ENCODE measurements around the gene DDOST. TPM values are rescaled to one million over a fixed set of nuclear protein-coding genes. Genes with fewer than 3 reads are reported as not detected.

The DDOST gene
- total and polyA plus RNA-seq, 2 experiments from 2014 or later: 176 to 326 TPM

GRCh38 chr1:20625176-20626097 is 35.7 kb downstream of the DDOST start:
- Histone ChIP-seq H3K9me3 (ENCODE audit: low read depth) (no peaks in the 10 kb centered on the region), H3K27me3 (no peaks in the 10 kb centered on the region), H3K36me3 (no peaks in the 10 kb centered on the region), H3K4me1 (ENCODE audit: low read depth) (no peaks in the 10 kb centered on the region), H3K27ac (no peak overlapping the region), H3K4me3 (no peak overlapping the region)
- no peak for TF ChIP-seq CTCF (IDR thresholded peaks at IDR 0.05; ENCODE audit: low read depth, low read length)
- no peak for DNase-seq (ENCODE audit: low read depth in 1 of 2, low spot score in 1 of 2)

GRCh38 chr1:20624709-20625108 is 36.5 kb downstream of the DDOST start:
- Histone ChIP-seq H3K27me3 (no peaks in the 10 kb centered on the region), H3K4me3 (no peak overlapping the region), H3K27ac (no peak overlapping the region), H3K36me3 (no peaks in the 10 kb centered on the region), H3K9me3 (ENCODE audit: low read depth) (no peaks in the 10 kb centered on the region), H3K4me1 (ENCODE audit: low read depth) (no peaks in the 10 kb centered on the region)
- no peak for DNase-seq (ENCODE audit: low read depth in 1 of 2, low spot score in 1 of 2)
- TF ChIP-seq CTCF (IDR thresholded peaks at IDR 0.05; ENCODE audit: low read depth, low read length): no peak

- no peaks in the 10 kb centered on the region for H3K27me3 ChIP-seq
- no peaks in the 10 kb centered on the region for H3K36me3 ChIP-seq
- no peak overlapping the region for H3K27ac ChIP-seq
- no peaks in the 10 kb centered on the region for H3K9me3 ChIP-seq (ENCODE audit: low read depth)
- no peak for TF ChIP-seq CTCF (IDR thresholded peaks at IDR 0.05; ENCODE audit: low read depth, low read length)
- H3K4me1 ChIP-seq (ENCODE audit: low read depth): no peaks in the 10 kb centered on the region
- H3K4me3 ChIP-seq: no peak overlapping the region
- no peak for DNase-seq (ENCODE audit: low read depth in 1 of 2, low spot score in 1 of 2)
Observed at GRCh38 chr1:20621012-20621411, 40.2 kb downstream of the DDOST start.

- Histone ChIP-seq H3K27ac (no peak overlapping the region), H3K27me3 (no peaks in the 10 kb centered on the region), H3K9me3 (ENCODE audit: low read depth) (no peaks in the 10 kb centered on the region), H3K36me3 (no peaks in the 10 kb centered on the region), H3K4me1 (ENCODE audit: low read depth) (no peaks in the 10 kb centered on the region), H3K4me3 (no peak overlapping the region)
- no peak for TF ChIP-seq CTCF (IDR thresholded peaks at IDR 0.05; ENCODE audit: low read depth, low read length)
- no peak for DNase-seq (ENCODE audit: low read depth in 1 of 2, low spot score in 1 of 2)
Observed at GRCh38 chr1:20619999-20620398, 41.2 kb downstream of the DDOST start.

- DNase-seq (ENCODE audit: low read depth in 1 of 2, low spot score in 1 of 2): no peak
- H3K4me3 ChIP-seq: no peak overlapping the region
- no peak for TF ChIP-seq CTCF (IDR thresholded peaks at IDR 0.05; ENCODE audit: low read depth, low read length)
- no peaks in the 10 kb centered on the region for H3K36me3 ChIP-seq
- H3K27me3 ChIP-seq: no peaks in the 10 kb centered on the region
- H3K27ac ChIP-seq: no peak overlapping the region
- no peaks in the 10 kb centered on the region for H3K9me3 ChIP-seq (ENCODE audit: low read depth)
- H3K4me1 ChIP-seq (ENCODE audit: low read depth): no peaks in the 10 kb centered on the region
Observed at GRCh38 chr1:20618550-20618949, 42.6 kb downstream of the DDOST start.
